Measurements from ENCODE around the gene PTOV1.

DNA sequence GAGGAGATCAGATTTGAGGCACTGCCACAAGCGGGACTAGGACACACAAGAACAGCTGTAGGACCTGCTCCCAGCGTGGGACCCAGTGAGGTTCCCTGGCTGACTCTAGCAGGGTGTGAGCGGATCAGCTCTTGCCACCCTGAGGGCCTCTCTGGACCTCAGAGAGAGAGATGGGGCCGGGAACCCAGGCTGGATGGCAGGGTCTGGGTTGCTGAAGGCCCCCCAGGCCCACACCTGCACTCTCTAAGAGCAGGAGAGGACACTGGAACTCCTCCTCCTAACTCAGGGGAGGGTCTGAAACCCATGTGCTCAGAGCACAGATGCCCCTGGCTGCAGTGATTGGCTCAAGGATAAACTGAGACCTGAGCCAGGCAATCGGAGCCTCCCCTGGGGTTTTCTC is 59.2 kb downstream of the PTOV1 start:
- no peak for TF ChIP-seq ZNF274 (IDR thresholded peaks at IDR 0.05; ENCODE audit: low read depth, low read length)
- no peak for TF ChIP-seq YY1 (IDR thresholded peaks at IDR 0.05; ENCODE audit: insufficient read depth, insufficient read length)

Measured in NT2/D1 (cell line).